Body of pancreas (tissue), 4 donors: ENCODE results near the gene ADGRB3.

ENCODE experiments used
- POLR2A ChIP-seq, 3 donors: fragments of 450-650 bp; IDR thresholded peaks; one replicate each; pipeline ENCODE4 v1.6.1; 2016; ENCODE audit warnings: antibody characterized with exemption in 3 of 3, mild to moderate bottlenecking in 2 of 3
- TF ChIP-seq, protein P1 (sequence below), 7 experiments: fragments of 450-650 bp in 4 of 7; fragments of 200-600 bp in 3 of 7; sonication (generic) in 3 of 7; IDR thresholded peaks; one replicate each; pipeline ENCODE4 v1.5.1; 2016 to 2019; ENCODE audit warnings: antibody characterized with exemption in 7 of 7

DNA sequence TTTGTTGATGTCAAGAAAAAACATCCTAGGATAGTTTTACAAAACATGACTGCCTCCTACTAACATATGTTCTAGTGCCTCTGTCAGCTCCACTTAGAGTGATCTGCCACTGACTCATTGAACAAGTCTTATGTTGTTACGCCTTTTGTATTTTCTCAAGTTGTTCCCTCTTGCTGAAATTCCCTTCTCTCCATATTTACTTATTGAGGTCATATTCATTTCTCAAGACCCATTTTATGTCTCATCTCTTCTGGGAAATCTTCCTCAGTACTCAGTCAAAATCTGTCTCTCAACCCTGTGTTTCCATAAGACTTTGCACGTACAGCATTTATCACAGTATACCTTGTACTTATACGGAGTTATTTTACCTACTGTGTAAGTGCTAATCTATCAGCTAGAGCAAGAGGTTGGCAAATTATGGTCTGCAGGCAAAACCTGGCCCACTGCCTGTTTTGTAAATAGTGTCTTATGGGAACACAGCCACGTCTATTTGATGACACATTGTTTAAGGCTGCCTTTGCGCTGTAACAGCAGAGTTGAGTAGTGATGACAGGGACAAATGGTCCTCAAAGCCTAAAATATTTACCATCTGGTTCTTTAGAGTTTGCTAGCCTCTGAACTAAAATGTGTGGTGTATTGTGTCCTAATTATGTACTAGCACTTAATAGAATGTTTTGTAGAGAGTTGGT is 83.4 kb downstream of the ADGRB3 start:
- TF ChIP-seq, protein P1, sequence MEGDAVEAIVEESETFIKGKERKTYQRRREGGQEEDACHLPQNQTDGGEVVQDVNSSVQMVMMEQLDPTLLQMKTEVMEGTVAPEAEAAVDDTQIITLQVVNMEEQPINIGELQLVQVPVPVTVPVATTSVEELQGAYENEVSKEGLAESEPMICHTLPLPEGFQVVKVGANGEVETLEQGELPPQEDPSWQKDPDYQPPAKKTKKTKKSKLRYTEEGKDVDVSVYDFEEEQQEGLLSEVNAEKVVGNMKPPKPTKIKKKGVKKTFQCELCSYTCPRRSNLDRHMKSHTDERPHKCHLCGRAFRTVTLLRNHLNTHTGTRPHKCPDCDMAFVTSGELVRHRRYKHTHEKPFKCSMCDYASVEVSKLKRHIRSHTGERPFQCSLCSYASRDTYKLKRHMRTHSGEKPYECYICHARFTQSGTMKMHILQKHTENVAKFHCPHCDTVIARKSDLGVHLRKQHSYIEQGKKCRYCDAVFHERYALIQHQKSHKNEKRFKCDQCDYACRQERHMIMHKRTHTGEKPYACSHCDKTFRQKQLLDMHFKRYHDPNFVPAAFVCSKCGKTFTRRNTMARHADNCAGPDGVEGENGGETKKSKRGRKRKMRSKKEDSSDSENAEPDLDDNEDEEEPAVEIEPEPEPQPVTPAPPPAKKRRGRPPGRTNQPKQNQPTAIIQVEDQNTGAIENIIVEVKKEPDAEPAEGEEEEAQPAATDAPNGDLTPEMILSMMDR (IDR thresholded peaks at IDR 0.05) = no peak
- no peak for TF ChIP-seq POLR2A (IDR thresholded peaks at IDR 0.05)
